Stimulated activated CD8-positive, alpha-beta memory T cell treated with anti-CD3 and anti-CD28 coated beads, Interleukin-2, amount 100 ng/mL, for 1 hour (primary cell): ENCODE measurements around the gene EEIG1.
A peak's percentile ranks its signal among the peaks of the same experiment; 100 is the strongest.

ENCODE experiments used
- DNase-seq, 2 donors: peaks; one replicate each; pipeline ENCODE4 v3.0.0-alpha.2; 2020; ENCODE audit warnings: low read depth in 2 of 2

Gene EEIG1

DNA sequence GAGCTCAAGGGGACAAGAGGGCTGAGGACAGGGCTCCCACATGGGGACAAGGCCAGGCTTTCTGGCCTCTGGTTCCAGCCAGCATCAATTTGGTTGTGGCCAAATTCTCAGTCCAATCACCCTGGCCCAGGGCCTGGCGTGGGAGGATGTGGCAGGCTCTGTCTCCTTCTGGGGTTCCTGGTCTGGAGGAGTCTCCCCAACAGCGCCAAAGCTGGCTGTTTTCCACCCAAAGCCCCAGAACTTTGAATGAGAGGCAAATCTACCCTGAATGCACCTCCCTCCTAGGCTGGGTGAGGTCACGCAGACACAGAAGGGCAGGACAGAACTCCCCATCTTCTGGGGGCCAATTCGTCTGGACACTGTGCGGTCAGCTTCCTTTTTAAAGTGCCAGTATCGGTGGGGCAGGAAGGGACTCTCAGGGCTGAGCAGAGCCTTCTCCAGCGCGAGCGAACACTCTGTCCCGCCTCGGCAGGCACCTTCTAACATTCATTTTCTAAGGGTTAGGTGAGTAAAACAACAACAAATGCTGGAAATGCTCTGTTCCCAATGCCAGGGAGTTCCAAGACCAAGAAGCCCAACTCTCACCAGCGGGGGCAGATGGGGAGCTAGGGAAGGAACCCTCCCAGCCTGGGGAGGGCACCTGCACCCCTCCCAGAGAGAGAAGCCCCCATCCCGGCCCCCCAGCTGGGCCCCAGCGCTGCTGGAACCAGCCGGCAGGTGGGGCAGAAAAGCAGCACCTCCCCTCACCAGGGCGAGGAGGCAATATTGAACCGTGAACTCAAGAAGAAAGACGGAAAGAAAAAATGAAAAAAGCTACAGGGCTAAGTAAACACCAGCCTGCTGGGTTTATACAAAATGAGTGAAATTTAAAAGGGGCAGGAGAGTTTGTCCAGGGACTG is 39.5 kb downstream of the EEIG1 start:
- no peak for DNase-seq

- no peak for DNase-seq
These were observed 40.2 kb downstream of the EEIG1 start for GRCh38 chr9:127940593-127940992.

GRCh38 chr9:127938298-127938690 is 42.5 kb downstream of the EEIG1 start:
- no peak for DNase-seq

DNA sequence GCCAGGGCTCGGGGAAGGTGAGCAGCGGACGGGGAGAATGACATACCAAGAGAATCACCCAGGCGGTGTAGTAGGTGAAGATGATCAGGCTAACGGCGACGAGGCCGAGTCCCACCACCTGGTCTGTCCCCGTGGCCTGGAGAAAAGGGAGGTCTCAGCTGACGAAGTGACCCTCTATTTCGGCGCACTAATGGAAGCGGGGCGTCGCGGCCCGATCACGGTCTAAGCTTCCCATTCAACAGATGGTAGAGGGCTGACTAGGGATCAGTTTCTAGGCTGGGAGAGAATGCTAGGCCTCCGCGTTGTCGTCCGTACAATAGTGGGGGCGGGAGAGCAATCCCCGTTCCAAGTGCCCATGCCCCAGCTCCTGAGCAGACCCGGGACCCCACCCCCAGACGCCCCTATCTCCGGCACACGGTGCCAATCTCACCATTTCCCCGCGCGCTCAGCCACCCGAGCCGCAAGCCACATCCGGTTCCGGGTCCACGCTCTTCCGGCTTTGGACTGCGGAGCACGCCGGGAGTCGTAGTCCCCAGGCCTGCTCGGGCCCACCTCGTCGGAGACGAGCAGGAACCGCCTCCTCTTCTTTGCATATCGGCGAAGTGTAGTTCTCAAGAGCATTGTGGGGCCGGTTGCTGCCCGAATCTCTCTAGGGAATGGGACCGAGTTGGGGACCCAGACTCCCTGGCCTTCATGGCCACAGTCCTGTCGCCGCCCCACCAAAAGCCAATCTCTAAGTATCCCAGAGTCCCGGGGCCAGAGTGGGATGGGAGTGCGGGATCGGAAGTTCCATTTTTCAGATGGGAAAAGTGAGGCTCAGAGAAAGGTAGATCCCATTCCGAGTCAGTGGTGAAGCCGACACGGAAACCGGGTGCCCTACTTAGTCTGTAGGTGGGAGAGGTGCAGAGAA is 43.1 kb downstream of the EEIG1 start, which contains the start of gene DPM2:
DPM2 (minus strand) TSS at position 467 of the 910 bp plus-strand sequence; CDS start at position 433, 34 bp downstream.
- peak; percentile 53 to 69 for DNase-seq

DNA sequence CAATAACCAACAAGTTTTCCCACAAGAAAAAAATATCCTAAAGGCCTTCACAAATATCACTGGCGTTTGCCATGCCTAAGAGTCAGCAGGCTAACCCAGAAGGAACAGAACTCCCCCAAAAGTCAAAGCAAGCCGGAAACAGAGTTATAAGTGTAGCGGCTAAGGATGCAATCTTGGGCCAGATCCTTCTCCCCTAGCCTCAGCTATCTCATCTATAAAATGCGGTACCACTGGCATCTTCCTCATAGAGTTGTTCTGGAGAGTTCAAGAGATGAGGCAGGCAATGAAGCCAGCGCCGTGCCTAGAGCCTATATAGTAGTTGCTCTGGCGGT is 43.8 kb downstream of the EEIG1 start:
- no peak for DNase-seq

GRCh38 chr9:127936347-127936852 is 44.4 kb downstream of the EEIG1 start:
- DNase-seq: no peak

- no peak for DNase-seq
These were observed 45.0 kb downstream of the EEIG1 start for GRCh38 chr9:127935765-127936221.

GRCh38 chr9:127934986-127935385 is 45.8 kb downstream of the EEIG1 start:
- DNase-seq: no peak

- no peak for DNase-seq
These were observed 46.5 kb downstream of the EEIG1 start for GRCh38 chr9:127934248-127934647.

DNA sequence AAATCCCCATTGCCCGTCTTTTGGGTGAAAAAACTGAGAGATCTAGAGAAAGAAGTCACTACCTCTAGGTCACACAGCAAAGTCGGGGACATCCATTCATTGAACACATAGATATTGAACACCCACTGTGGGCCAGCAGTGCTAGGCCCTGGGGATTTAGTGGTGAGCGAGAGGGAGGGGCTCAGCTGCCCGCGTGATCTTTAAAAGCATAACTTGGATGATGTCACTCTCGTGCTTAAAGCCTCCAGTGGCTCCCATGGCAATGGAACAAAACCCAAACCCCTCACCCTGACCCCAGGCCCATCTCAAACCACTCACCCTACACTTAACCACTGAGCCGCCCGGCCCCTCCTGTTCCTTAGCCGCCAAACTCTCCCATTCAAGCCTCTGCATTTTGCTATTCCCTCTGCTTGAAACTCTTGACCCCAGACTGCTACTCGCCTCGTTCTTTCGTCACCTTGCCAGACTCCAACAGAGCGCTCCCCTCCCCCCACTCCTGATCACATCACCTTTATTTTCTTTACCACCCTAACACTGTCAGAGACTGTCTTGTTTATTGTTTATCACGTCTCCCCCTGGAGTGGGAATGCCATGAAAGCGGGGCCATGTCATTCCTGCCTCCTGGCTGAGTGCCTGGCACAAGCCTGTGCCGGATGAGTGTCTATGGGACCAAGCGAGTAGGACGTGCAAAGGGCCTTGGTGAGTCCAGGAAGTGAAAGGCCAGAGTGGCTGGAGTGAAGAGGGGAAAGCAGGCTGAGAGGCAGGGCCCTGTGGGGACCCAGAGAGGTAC is 49.5 kb downstream of the EEIG1 start:
- DNase-seq: no peak
